Neural progenitor cell (in vitro differentiated cells): Measurements from ENCODE around the gene SEMA6A. TPM values are rescaled to one million over a fixed set of nuclear protein-coding genes. Genes with fewer than 3 reads are reported as not detected.

ENCODE experiments used
- DNase-seq: peaks from one replicate; pipeline ENCODE4 v3.0.0-alpha.2; 2016; ENCODE audit warnings: low spot score
- H2AFZ ChIP-seq: fragments of 200-600 bp; sonication (generic); replicated peaks from 2 replicates; pipeline ENCODE4 v1.6.1; 2016; ENCODE audit warnings: antibody characterized with exemption
- H3F3A ChIP-seq: fragments of 200-600 bp; sonication (generic); 2 replicates; pipeline ENCODE4 v1.6.1; 2016; ENCODE audit warnings: antibody characterized with exemption, low read depth
- H3K27ac ChIP-seq: fragments of 200-600 bp; sonication (generic); 2 replicates; pipeline ENCODE4 v1.5.1; 2016; ENCODE audit warnings: mild to moderate bottlenecking
- H3K27me3 ChIP-seq: fragments of 200-600 bp; sonication (generic); 2 replicates; pipeline ENCODE4 v1.6.1; 2016; ENCODE audit warnings: mild to moderate bottlenecking, moderate library complexity
- H3K36me3 ChIP-seq: fragments of 200-600 bp; sonication (generic); 2 replicates; pipeline ENCODE4 v1.5.1; 2016
- H3K4me1 ChIP-seq: fragments of 200-600 bp; sonication (generic); 2 replicates; pipeline ENCODE4 v1.6.1; 2016; ENCODE audit warnings: mixed run types
- H3K4me2 ChIP-seq: fragments of 200-600 bp; sonication (generic); 2 replicates; pipeline ENCODE4 v1.6.1; 2016
- H3K4me3 ChIP-seq: fragments of 200-600 bp; sonication (generic); 2 replicates; pipeline ENCODE4 v1.5.1; 2016
- H3K79me2 ChIP-seq: fragments of 200-600 bp; sonication (generic); 2 replicates; pipeline ENCODE4 v1.6.1; 2016; ENCODE audit warnings: low read depth
- H3K9ac ChIP-seq: fragments of 200-600 bp; sonication (generic); 2 replicates; pipeline ENCODE4 v1.6.1; 2016
- H3K9me3 ChIP-seq: fragments of 200-600 bp; sonication (generic); 2 replicates; pipeline ENCODE4 v1.5.1; 2016; ENCODE audit warnings: low read depth
- H4K20me1 ChIP-seq: fragments of 200-600 bp; sonication (generic); 2 replicates; pipeline ENCODE4 v1.6.1; 2016; ENCODE audit warnings: low read depth
- H3K27ac Mint-ChIP-seq: 3 replicates; pipeline ENCODE4 v1.8.0; 2021; ENCODE audit warnings: mixed read lengths
- H3K27me3 Mint-ChIP-seq: 2 replicates; pipeline ENCODE4 v1.8.0; 2022; ENCODE audit warnings: low read depth, mild to moderate bottlenecking, inconsistent platforms, moderate library complexity, mixed read lengths; ENCODE audit not compliant: insufficient read depth
- H3K36me3 Mint-ChIP-seq: 3 replicates; pipeline ENCODE4 v1.8.0; 2021; ENCODE audit warnings: mixed read lengths
- H3K4me1 Mint-ChIP-seq: 3 replicates; pipeline ENCODE4 v1.8.0; 2021; ENCODE audit warnings: mixed read lengths
- H3K4me3 Mint-ChIP-seq: 3 replicates; pipeline ENCODE4 v1.8.0; 2021; ENCODE audit warnings: mild to moderate bottlenecking, moderate library complexity, mixed read lengths
- H3K9me3 Mint-ChIP-seq: 3 replicates; pipeline ENCODE4 v1.8.0; 2020; ENCODE audit warnings: mixed read lengths
- CTCF ChIP-seq: fragments of 200-600 bp; sonication (generic); IDR thresholded peaks from 2 replicates; pipeline ENCODE4 v1.5.1; 2017; ENCODE audit warnings: antibody characterized with exemption, mild to moderate bottlenecking
- EZH2 ChIP-seq: fragments of 200-600 bp; sonication (generic); IDR thresholded peaks from 2 replicates; pipeline ENCODE4 v1.6.1; 2017; ENCODE audit warnings: antibody characterized with exemption, mild to moderate bottlenecking, moderate library complexity
- EZH2phosphoT487 ChIP-seq: fragments of 200-600 bp; sonication (generic); IDR thresholded peaks from 2 replicates; pipeline ENCODE4 v1.6.1; 2017; ENCODE audit warnings: antibody characterized with exemption
- total RNA-seq: library from RNA; depleted of rRNA; stranded (reverse); fragments of >200 nt; gene quantifications from 2 replicates; pipeline ENCODE4 v1.2.3, GENCODE V29; 2015; ENCODE audit warnings: low replicate concordance

SEMA6A gene
- total RNA-seq, 1 donor from 2014 or later, result 86.4 TPM

- no peak overlapping the region for H2AFZ ChIP-seq
- peaks cover 2% of the 10 kb centered on the region for H3K27me3 Mint-ChIP-seq
- H3K79me2 ChIP-seq, result peaks cover 98% of the 10 kb centered on the region
- H3K9ac ChIP-seq, result no peak overlapping the region
- H3K9me3 Mint-ChIP-seq, result peaks cover 11% of the 10 kb centered on the region
- peaks cover 69% of the 10 kb centered on the region for H3K4me1 ChIP-seq
- no peaks in the 10 kb centered on the region for H3K27me3 ChIP-seq
- no peak for DNase-seq
- no peaks in the 10 kb centered on the region for H3K36me3 ChIP-seq
- no peak overlapping the region for H3K4me3 Mint-ChIP-seq
- H3K9me3 ChIP-seq, result no peaks in the 10 kb centered on the region
- H3K4me3 ChIP-seq, result no peak overlapping the region
- peak overlapping the region; percentile 19 for H3K4me2 ChIP-seq
- peaks cover 97% of the 10 kb centered on the region for H4K20me1 ChIP-seq
- TF ChIP-seq EZH2 (no peak), CTCF (no peak), EZH2phosphoT487 (no peak)
- peaks cover 22% of the 10 kb centered on the region for H3K4me1 Mint-ChIP-seq
- peak overlapping the region; percentile 32 for H3K27ac Mint-ChIP-seq
- peaks cover 47% of the 10 kb centered on the region for H3F3A ChIP-seq
- peaks cover 13% of the 10 kb centered on the region for H3K36me3 Mint-ChIP-seq
- H3K27ac ChIP-seq, result peak overlapping the region; percentile 21
Observed at GRCh38 chr5:116559673-116560164, 14.9 kb downstream of the SEMA6A start.

GRCh38 chr5:116559239-116559638 lies 15.4 kb downstream of the SEMA6A start:
- H3K27me3 Mint-ChIP-seq, result peaks cover 2% of the 10 kb centered on the region
- DNase-seq, result no peak
- Histone ChIP-seq H3K4me2 (no peak overlapping the region), H3K4me1 (peaks cover 69% of the 10 kb centered on the region), H4K20me1 (peaks cover 97% of the 10 kb centered on the region), H3K79me2 (peaks cover 98% of the 10 kb centered on the region), H3K9me3 (no peaks in the 10 kb centered on the region), H3K27ac (no peak overlapping the region), H3K36me3 (no peaks in the 10 kb centered on the region), H3K9ac (no peak overlapping the region), H3F3A (peaks cover 50% of the 10 kb centered on the region), H3K4me3 (no peak overlapping the region), H3K27me3 (no peaks in the 10 kb centered on the region), H2AFZ (no peak overlapping the region)
- H3K36me3 Mint-ChIP-seq, result peaks cover 11% of the 10 kb centered on the region
- TF ChIP-seq CTCF, result no peak
- TF ChIP-seq EZH2, result no peak
- no peak for TF ChIP-seq EZH2phosphoT487
- peaks cover 11% of the 10 kb centered on the region for H3K9me3 Mint-ChIP-seq
- H3K27ac Mint-ChIP-seq, result no peak overlapping the region
- peaks cover 25% of the 10 kb centered on the region for H3K4me1 Mint-ChIP-seq
- H3K4me3 Mint-ChIP-seq, result no peak overlapping the region

- no peak for TF ChIP-seq EZH2phosphoT487
- TF ChIP-seq EZH2, result no peak
- peak; percentile 73 for TF ChIP-seq CTCF
- no peak overlapping the region for H3K4me3 Mint-ChIP-seq
- DNase-seq, result peak; percentile 44
- Histone ChIP-seq H3K27me3 (no peaks in the 10 kb centered on the region), H3K36me3 (no peaks in the 10 kb centered on the region), H2AFZ (no peak overlapping the region), H3K4me3 (no peak overlapping the region), H3K27ac (no peak overlapping the region), H3K4me2 (no peak overlapping the region), H3K4me1 (peaks cover 66% of the 10 kb centered on the region), H3K79me2 (peaks cover 98% of the 10 kb centered on the region), H3F3A (peaks cover 65% of the 10 kb centered on the region), H3K9ac (no peak overlapping the region), H4K20me1 (peaks cover 97% of the 10 kb centered on the region), H3K9me3 (no peaks in the 10 kb centered on the region)
- no peak overlapping the region for H3K27ac Mint-ChIP-seq
- peaks cover 2% of the 10 kb centered on the region for H3K27me3 Mint-ChIP-seq
- H3K4me1 Mint-ChIP-seq, result peaks cover 33% of the 10 kb centered on the region
- peaks cover 11% of the 10 kb centered on the region for H3K9me3 Mint-ChIP-seq
- H3K36me3 Mint-ChIP-seq, result peaks cover 9% of the 10 kb centered on the region
Observed at GRCh38 chr5:116557669-116558271, 16.9 kb downstream of the SEMA6A start.
